OCI-LY1 (cell line): ENCODE measurements around the gene PASK.

ENCODE experiments used
- H2AFZ ChIP-seq: fragments of 200-600 bp; sonication (generic), shearing (Covaris generic); 2 replicates; pipeline ENCODE4 v1.6.0; 2014; ENCODE audit warnings: antibody characterized with exemption, mild to moderate bottlenecking, low read length
- H3F3A ChIP-seq: fragments of 200-600 bp; sonication (generic), shearing (Covaris generic); 2 replicates; pipeline ENCODE4 v1.6.0; 2014; ENCODE audit warnings: mild to moderate bottlenecking, antibody characterized with exemption, low read length, moderate library complexity; ENCODE audit not compliant: insufficient read depth
- H3K27ac ChIP-seq: fragments of 200-600 bp; sonication (generic); 2 replicates; pipeline ENCODE4 v1.5.1; 2014; ENCODE audit warnings: low read length, mixed run types, mild to moderate bottlenecking, low read depth; ENCODE audit not compliant: poor library complexity, severe bottlenecking
- H3K27me3 ChIP-seq: fragments of 200-600 bp; sonication (generic); 2 replicates; pipeline ENCODE4 v1.6.0; 2014; ENCODE audit warnings: antibody characterized with exemption, mild to moderate bottlenecking, low read length, moderate library complexity; ENCODE audit not compliant: insufficient read depth
- H3K36me3 ChIP-seq: fragments of 200-600 bp; sonication (generic); 2 replicates; pipeline ENCODE4 v1.6.1; 2014; ENCODE audit warnings: mild to moderate bottlenecking, antibody characterized with exemption, low read length, moderate library complexity, mixed read lengths; ENCODE audit not compliant: insufficient read depth
- H3K4me1 ChIP-seq: fragments of 200-600 bp; sonication (generic); 2 replicates; pipeline ENCODE4 v1.5.1; 2014; ENCODE audit warnings: mild to moderate bottlenecking, low read length, moderate library complexity; ENCODE audit not compliant: insufficient read depth, severe bottlenecking
- H3K4me2 ChIP-seq: fragments of 200-600 bp; sonication (generic), shearing (Covaris generic); 2 replicates; pipeline ENCODE4 v1.6.1; 2014; ENCODE audit warnings: low read length
- H3K4me3 ChIP-seq: fragments of 200-600 bp; sonication (generic); 2 replicates; pipeline ENCODE4 v1.5.1; 2014; ENCODE audit warnings: low read length, low read depth, mild to moderate bottlenecking, mixed read lengths; ENCODE audit not compliant: poor library complexity, severe bottlenecking
- H3K79me2 ChIP-seq: fragments of 200-600 bp; shearing (Covaris generic); 2 replicates; pipeline ENCODE4 v1.6.1; 2016; ENCODE audit warnings: mixed run types, low read length, mixed read lengths; ENCODE audit not compliant: insufficient read depth
- H3K9ac ChIP-seq: fragments of 200-600 bp; sonication (generic), shearing (Covaris generic); 2 replicates; pipeline ENCODE4 v1.6.1; 2014; ENCODE audit warnings: mild to moderate bottlenecking, low read length, mixed read lengths
- H3K9me2 ChIP-seq: fragments of 200-600 bp; sonication (generic), shearing (Covaris generic); 2 replicates; pipeline ENCODE4 v1.6.1; 2014; ENCODE audit warnings: low read depth, mild to moderate bottlenecking, low read length, mixed read lengths
- H3K9me3 ChIP-seq: fragments of 200-600 bp; shearing (Covaris generic); 2 replicates; pipeline ENCODE4 v1.6.1; 2014; ENCODE audit warnings: low read length, mixed read lengths
- H4K20me1 ChIP-seq: fragments of 200-600 bp; sonication (generic), shearing (Covaris generic); 2 replicates; pipeline ENCODE4 v1.6.0; 2016; ENCODE audit warnings: mild to moderate bottlenecking, low read length; ENCODE audit not compliant: insufficient read depth
- EZH2 ChIP-seq: fragments of 200-600 bp; sonication (generic), shearing (Covaris generic); IDR thresholded peaks from 2 replicates; pipeline ENCODE4 v1.8.0; 2017; ENCODE audit warnings: borderline replicate concordance, mixed run types, mild to moderate bottlenecking, antibody characterized with exemption, low read length, moderate library complexity, mixed read lengths
- TF ChIP-seq, protein P1 (sequence below): fragments of 200-600 bp; sonication (generic), shearing (Covaris generic); IDR thresholded peaks from 2 replicates; pipeline ENCODE4 v1.5.1; 2017; ENCODE audit warnings: mild to moderate bottlenecking, antibody characterized with exemption, low read length, moderate library complexity, mixed read lengths

The PASK gene

DNA sequence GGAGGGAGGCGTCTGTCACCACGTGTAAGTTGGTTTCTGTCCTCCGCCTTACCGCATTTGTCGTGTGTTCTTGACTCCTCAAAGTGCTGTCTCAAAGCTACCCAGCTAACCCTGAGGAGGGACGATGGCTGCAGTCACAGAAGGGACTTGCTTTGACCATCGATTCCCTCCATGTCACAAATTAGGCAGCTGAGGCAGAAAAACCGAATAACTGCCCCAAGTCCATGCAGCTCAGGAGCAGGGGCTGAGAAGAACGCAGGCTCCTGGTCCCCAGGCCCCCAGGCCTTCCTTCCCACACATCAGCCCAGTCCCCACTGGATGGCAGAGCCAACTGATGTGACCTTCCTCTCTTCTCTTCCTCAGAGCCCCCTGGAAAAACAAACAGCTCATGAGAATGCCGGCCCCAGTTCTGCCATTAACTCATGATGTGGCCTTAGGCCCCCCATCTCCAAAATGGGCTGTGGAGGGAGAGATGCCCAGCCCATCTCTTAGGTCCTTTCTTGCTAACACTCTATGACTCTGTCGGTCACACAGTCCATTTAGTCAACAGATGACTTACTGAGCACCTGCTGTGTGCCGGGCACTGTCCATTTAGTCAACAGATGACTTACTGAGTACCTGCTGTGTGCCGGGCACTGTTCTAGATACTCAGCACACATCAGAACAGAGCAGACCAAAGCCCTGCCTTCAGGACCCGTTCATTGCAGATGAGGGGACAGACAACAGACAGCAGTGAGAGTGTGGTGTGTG is 66.8 kb downstream of the PASK start:
- H3K79me2 ChIP-seq, result no peaks in the 10 kb centered on the region

DNA sequence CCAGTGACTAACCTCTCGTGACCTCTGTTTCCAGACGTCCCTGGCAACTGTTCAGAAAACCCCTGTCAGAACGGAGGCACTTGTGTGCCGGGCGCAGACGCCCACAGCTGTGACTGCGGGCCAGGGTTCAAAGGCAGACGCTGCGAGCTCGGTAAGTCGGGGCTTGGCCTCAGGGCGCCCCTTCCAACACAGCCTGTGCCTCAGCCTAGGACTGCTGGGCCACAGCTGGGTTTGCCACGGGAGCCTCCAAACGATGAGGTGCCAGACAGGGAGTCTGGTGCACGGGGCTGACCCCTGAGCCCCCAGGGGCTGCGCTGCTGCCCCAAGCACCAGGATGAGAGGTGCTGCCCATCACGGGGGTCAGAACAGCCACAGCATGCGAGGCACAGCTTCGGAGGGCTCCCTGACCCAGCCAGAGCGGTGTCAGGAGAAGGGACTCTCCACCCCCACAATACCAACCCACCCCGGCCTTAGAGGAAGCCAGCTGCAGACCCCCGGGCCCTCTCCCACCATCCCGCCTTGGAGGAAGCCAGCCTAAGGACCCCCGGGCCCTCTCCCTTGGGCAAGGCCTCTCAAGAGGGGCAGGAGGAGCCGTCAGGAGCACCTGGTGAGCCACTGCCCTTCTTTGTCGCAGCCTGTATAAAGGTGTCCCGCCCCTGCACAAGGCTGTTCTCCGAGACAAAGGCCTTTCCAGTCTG is 67.5 kb downstream of the PASK start:
- TF ChIP-seq EZH2, result no peak
- TF ChIP-seq, protein P1, sequence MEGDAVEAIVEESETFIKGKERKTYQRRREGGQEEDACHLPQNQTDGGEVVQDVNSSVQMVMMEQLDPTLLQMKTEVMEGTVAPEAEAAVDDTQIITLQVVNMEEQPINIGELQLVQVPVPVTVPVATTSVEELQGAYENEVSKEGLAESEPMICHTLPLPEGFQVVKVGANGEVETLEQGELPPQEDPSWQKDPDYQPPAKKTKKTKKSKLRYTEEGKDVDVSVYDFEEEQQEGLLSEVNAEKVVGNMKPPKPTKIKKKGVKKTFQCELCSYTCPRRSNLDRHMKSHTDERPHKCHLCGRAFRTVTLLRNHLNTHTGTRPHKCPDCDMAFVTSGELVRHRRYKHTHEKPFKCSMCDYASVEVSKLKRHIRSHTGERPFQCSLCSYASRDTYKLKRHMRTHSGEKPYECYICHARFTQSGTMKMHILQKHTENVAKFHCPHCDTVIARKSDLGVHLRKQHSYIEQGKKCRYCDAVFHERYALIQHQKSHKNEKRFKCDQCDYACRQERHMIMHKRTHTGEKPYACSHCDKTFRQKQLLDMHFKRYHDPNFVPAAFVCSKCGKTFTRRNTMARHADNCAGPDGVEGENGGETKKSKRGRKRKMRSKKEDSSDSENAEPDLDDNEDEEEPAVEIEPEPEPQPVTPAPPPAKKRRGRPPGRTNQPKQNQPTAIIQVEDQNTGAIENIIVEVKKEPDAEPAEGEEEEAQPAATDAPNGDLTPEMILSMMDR, result no peak
- Histone ChIP-seq H3K4me3 (no peak overlapping the region), H3K4me2 (no peak overlapping the region), H3K9me2 (no peaks in the 10 kb centered on the region), H3K36me3 (peaks cover 9% of the 10 kb centered on the region), H3K9ac (no peak overlapping the region), H3K27me3 (peaks cover 8% of the 10 kb centered on the region; the same call in 1 of the 2 replicates), H3K4me1 (no peaks in the 10 kb centered on the region), H3K79me2 (no peaks in the 10 kb centered on the region), H3K27ac (no peak overlapping the region), H3K9me3 (no peaks in the 10 kb centered on the region), H4K20me1 (no peaks in the 10 kb centered on the region), H2AFZ (no peak overlapping the region), H3F3A (no peaks in the 10 kb centered on the region)

More for the DNA sequence above, 66.8 kb downstream of the PASK start:
- no peak overlapping the region for H3K27ac ChIP-seq
- no peaks in the 10 kb centered on the region for H3K9me2 ChIP-seq
- no peak overlapping the region for H2AFZ ChIP-seq
- TF ChIP-seq, protein P1, result no peak
- no peak for TF ChIP-seq EZH2
- H3K4me2 ChIP-seq, result no peak overlapping the region
- H3F3A ChIP-seq, result no peaks in the 10 kb centered on the region
- H3K4me3 ChIP-seq, result no peak overlapping the region
- no peaks in the 10 kb centered on the region for H4K20me1 ChIP-seq
- peaks cover 16% of the 10 kb centered on the region for H3K36me3 ChIP-seq
- H3K9ac ChIP-seq, result no peak overlapping the region
- H3K4me1 ChIP-seq, result no peaks in the 10 kb centered on the region
- no peaks in the 10 kb centered on the region for H3K9me3 ChIP-seq
- H3K27me3 ChIP-seq, result peaks cover 8% of the 10 kb centered on the region; the same call in 1 of the 2 replicates

DNA sequence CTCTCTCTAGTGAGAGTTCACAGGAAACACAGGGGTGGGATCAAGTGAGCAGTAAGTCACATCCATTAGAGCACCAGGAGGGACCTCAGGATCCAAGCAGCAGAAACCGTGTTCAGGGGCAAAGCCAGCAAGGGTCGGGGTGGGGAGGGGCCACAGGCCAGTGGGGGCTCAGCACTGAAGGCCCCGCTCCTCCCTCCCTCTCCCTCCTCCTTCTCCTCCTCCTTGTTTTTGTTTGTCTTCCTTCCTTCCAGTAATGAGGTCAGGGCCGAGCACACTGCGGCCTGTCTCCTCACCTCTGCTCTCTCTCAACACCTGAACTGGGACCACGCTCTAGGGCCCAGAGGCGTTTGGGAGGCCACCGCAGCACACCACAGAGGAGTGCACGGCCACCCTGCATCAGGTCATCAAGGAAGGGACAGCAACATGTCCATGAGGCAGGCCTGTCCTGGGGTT is 68.1 kb downstream of the PASK start:
- H4K20me1 ChIP-seq, result no peaks in the 10 kb centered on the region
- H3K79me2 ChIP-seq, result no peaks in the 10 kb centered on the region
- TF ChIP-seq, protein P1, result no peak
- TF ChIP-seq EZH2, result no peak
- H3K4me3 ChIP-seq, result no peak overlapping the region
- peaks cover 3% of the 10 kb centered on the region for H3K36me3 ChIP-seq
- H3K27ac ChIP-seq, result no peak overlapping the region
- H3K9ac ChIP-seq, result no peak overlapping the region
- H2AFZ ChIP-seq, result no peak overlapping the region
- H3K27me3 ChIP-seq, result peaks cover 8% of the 10 kb centered on the region; the same call in 1 of the 2 replicates
- no peak overlapping the region for H3K4me2 ChIP-seq
- no peaks in the 10 kb centered on the region for H3K9me2 ChIP-seq
- no peaks in the 10 kb centered on the region for H3K4me1 ChIP-seq
- no peaks in the 10 kb centered on the region for H3K9me3 ChIP-seq
- no peaks in the 10 kb centered on the region for H3F3A ChIP-seq
